ENCODE data around the gene PROSER3. TPM values are rescaled to one million over a fixed set of nuclear protein-coding genes. Genes with fewer than 3 reads are reported as not detected.

The PROSER3 gene
- total RNA-seq, 1 experiment from 2014 or later = 17.5 TPM

- Histone ChIP-seq H3K36me3 (ENCODE audit: insufficient read depth, low read length) (no peaks in the 10 kb centered on the region), H3K4me1 (ENCODE audit: low read length) (no peaks in the 10 kb centered on the region), H3K79me2 (ENCODE audit: low read length) (no peaks in the 10 kb centered on the region), H3K27ac (ENCODE audit: low read length) (no peak overlapping the region), H2AFZ (ENCODE audit: low read length) (no peak overlapping the region), H3K27me3 (ENCODE audit: low read length) (no peaks in the 10 kb centered on the region), H4K20me1 (ENCODE audit: insufficient read depth, low read depth, low read length) (no peaks in the 10 kb centered on the region), H3K9me3 (ENCODE audit: low read length) (no peaks in the 10 kb centered on the region), H3K4me3 (ENCODE audit: low read length) (no peak overlapping the region), H3K9me2 (replicated peaks; ENCODE audit: insufficient read depth, low read length) (no peaks in the 10 kb centered on the region), H3K9ac (ENCODE audit: low read length) (no peak overlapping the region), H3K4me2 (ENCODE audit: low read depth, low read length, poor library complexity, severe bottlenecking) (no peak overlapping the region)
- DNase-seq = no peak
These were observed 47.6 kb downstream of the PROSER3 start for GRCh38 chr19:35805526-35806102.

- Histone ChIP-seq H4K20me1 (ENCODE audit: insufficient read depth, low read depth, low read length) (no peaks in the 10 kb centered on the region), H2AFZ (ENCODE audit: low read length) (no peak overlapping the region), H3K9ac (ENCODE audit: low read length) (no peak overlapping the region), H3K27ac (ENCODE audit: low read length) (no peak overlapping the region), H3K4me3 (ENCODE audit: low read length) (no peak overlapping the region), H3K36me3 (ENCODE audit: insufficient read depth, low read length) (no peaks in the 10 kb centered on the region), H3K27me3 (ENCODE audit: low read length) (no peaks in the 10 kb centered on the region), H3K4me1 (ENCODE audit: low read length) (no peaks in the 10 kb centered on the region), H3K9me2 (replicated peaks; ENCODE audit: insufficient read depth, low read length) (no peaks in the 10 kb centered on the region), H3K9me3 (ENCODE audit: low read length) (no peaks in the 10 kb centered on the region), H3K4me2 (ENCODE audit: low read depth, low read length, poor library complexity, severe bottlenecking) (no peak overlapping the region), H3K79me2 (ENCODE audit: low read length) (no peaks in the 10 kb centered on the region)
- no peak for DNase-seq
These were observed 48.6 kb downstream of the PROSER3 start for GRCh38 chr19:35806597-35806996.

DNA sequence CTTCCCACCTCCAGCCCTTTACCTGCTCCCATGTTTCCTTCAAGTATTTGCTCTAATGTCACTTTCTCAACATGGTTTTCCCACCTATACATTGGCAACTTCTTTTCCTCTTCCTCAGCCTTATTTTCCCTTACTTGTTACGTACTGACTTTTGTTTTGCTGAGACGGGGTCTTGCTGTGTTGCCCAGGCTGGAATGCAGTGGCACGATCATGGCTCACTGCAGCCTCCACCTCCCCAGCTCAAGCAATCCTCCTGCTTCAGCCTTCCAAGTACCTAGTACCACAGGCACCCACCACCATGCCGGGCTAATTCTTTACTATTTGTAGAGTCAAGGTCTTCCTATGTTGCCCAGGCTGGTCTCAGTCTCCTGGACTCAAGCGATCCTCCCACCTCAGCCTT lies 49.7 kb downstream of the PROSER3 start:
- Histone ChIP-seq H3K79me2 (ENCODE audit: low read length) (no peaks in the 10 kb centered on the region), H3K27me3 (ENCODE audit: low read length) (no peaks in the 10 kb centered on the region), H3K9me2 (replicated peaks; ENCODE audit: insufficient read depth, low read length) (no peaks in the 10 kb centered on the region), H3K4me1 (ENCODE audit: low read length) (no peaks in the 10 kb centered on the region), H4K20me1 (ENCODE audit: insufficient read depth, low read depth, low read length) (no peaks in the 10 kb centered on the region), H2AFZ (ENCODE audit: low read length) (no peak overlapping the region), H3K36me3 (ENCODE audit: insufficient read depth, low read length) (no peaks in the 10 kb centered on the region), H3K4me3 (ENCODE audit: low read length) (no peak overlapping the region), H3K27ac (ENCODE audit: low read length) (no peak overlapping the region), H3K4me2 (ENCODE audit: low read depth, low read length, poor library complexity, severe bottlenecking) (no peak overlapping the region), H3K9ac (ENCODE audit: low read length) (no peak overlapping the region), H3K9me3 (ENCODE audit: low read length) (no peaks in the 10 kb centered on the region)
- no peak for DNase-seq

DNA sequence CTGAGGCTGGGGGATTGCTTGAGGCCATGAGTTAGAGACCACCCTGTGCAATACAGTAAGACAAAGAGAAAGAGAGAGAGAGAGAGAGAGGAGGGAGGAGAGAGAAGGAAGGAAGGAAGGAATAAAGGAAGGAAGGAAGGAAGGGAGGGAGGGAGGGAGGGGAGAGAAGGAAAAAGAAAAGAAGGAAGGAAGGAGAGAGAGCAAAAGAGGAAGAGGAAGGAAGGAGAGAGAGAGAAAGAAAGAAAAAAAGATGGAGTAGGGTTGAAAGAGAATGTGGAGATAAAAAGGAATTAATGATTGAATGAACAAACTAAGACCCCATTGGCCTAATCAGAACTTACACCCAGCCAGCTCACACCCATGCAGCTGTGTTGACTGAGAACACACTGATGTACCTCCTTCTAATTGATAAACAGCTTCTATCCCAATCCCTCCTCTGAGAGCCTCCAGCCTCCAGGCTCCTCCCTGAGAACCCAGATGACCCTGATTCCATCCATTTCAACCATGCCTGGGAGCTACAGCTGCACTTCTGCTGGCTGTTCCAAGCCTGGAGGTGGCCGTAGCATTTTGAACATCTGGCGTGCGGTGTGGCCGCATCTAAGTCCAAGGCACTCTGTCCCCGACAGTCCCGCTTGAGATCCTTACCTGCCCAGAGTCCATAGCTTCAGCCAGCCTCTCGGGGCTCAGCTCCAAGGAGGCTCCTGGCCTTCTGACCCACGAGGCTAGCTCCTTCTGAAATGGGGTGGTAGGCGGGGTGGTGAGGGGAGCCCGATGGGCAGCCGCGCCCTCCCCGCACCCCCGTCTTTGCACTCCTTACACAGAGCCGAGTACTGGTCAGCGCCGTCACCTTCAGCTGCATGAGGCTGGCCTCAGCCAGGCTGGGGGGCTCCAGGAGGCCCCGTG lies 53.6 kb downstream of the PROSER3 start:
- no peaks in the 10 kb centered on the region for H3K4me1 ChIP-seq (ENCODE audit: low read length)
- H4K20me1 ChIP-seq (ENCODE audit: insufficient read depth, low read depth, low read length) = no peaks in the 10 kb centered on the region
- H3K27ac ChIP-seq (ENCODE audit: low read length) = no peak overlapping the region
- no peaks in the 10 kb centered on the region for H3K9me2 ChIP-seq (replicated peaks; ENCODE audit: insufficient read depth, low read length)
- no peaks in the 10 kb centered on the region for H3K36me3 ChIP-seq (ENCODE audit: insufficient read depth, low read length)
- no peak overlapping the region for H3K4me2 ChIP-seq (ENCODE audit: low read depth, low read length, poor library complexity, severe bottlenecking)
- H3K4me3 ChIP-seq (ENCODE audit: low read length) = no peak overlapping the region
- no peak for DNase-seq
- no peak overlapping the region for H3K9ac ChIP-seq (ENCODE audit: low read length)
- H2AFZ ChIP-seq (ENCODE audit: low read length) = no peak overlapping the region
- no peaks in the 10 kb centered on the region for H3K27me3 ChIP-seq (ENCODE audit: low read length)
- H3K9me3 ChIP-seq (ENCODE audit: low read length) = no peaks in the 10 kb centered on the region
- no peaks in the 10 kb centered on the region for H3K79me2 ChIP-seq (ENCODE audit: low read length)

DNA sequence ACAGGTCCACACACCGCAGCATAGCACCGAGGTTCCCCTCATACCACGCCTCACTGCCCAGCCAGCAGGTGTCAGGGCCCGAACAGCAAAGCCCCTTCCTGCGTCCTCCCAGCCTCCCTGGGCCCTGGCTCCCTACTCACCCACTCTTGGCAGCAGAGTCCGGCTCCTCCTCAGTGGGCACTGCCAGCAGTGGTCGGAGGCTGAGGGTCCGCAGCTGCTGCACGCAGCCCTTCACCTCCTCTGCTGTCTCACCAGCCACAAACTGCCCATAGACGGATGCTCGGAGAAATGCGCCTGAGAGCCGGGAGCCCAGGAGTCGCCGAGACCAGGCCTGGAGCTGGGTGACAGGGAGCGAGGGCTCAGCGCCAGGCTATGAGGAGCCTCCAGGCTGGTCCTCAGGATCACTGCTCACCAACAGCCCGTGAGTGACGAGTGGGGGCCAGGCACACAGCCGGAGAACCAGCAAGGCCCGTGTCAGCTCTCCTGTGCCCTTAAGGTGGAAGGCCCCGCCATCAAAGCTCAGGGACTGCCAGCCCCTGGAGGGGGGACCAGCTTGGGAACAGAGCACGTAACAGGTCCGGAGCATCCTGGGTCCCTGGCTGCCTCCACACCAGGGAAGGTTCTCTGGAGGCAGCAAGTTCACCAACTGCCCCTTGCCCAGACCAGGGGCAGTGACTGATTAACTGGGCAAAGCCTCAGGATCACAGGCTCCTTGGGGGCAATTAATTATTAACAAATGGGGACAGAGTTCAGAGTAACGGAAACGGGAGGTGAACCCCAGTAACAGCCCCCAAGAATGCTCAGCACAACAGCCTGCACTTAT lies 54.5 kb downstream of the PROSER3 start, which contains the start of gene PRODH2:
TSS of gene PRODH2 (minus strand) at position 626 of the 823 bp plus-strand sequence. CDS start at position 586, 40 bp downstream.
- Histone ChIP-seq H3K9me2 (replicated peaks; ENCODE audit: insufficient read depth, low read length) (no peaks in the 10 kb centered on the region), H3K27ac (ENCODE audit: low read length) (no peak within 1 kb of the TSS), H2AFZ (ENCODE audit: low read length) (no peak within 1 kb of the TSS), H4K20me1 (ENCODE audit: insufficient read depth, low read depth, low read length) (no peaks in the 10 kb centered on the region), H3K9me3 (ENCODE audit: low read length) (no peaks in the 10 kb centered on the region), H3K4me3 (ENCODE audit: low read length) (no peak within 1 kb of the TSS), H3K36me3 (ENCODE audit: insufficient read depth, low read length) (no peaks in the 10 kb centered on the region), H3K9ac (ENCODE audit: low read length) (no peak within 1 kb of the TSS), H3K4me2 (ENCODE audit: low read depth, low read length, poor library complexity, severe bottlenecking) (no peak within 1 kb of the TSS), H3K27me3 (ENCODE audit: low read length) (no peaks in the 10 kb centered on the region), H3K79me2 (ENCODE audit: low read length) (no peaks in the 10 kb centered on the region), H3K4me1 (ENCODE audit: low read length) (no peaks in the 10 kb centered on the region)
- no peak for DNase-seq

DNA sequence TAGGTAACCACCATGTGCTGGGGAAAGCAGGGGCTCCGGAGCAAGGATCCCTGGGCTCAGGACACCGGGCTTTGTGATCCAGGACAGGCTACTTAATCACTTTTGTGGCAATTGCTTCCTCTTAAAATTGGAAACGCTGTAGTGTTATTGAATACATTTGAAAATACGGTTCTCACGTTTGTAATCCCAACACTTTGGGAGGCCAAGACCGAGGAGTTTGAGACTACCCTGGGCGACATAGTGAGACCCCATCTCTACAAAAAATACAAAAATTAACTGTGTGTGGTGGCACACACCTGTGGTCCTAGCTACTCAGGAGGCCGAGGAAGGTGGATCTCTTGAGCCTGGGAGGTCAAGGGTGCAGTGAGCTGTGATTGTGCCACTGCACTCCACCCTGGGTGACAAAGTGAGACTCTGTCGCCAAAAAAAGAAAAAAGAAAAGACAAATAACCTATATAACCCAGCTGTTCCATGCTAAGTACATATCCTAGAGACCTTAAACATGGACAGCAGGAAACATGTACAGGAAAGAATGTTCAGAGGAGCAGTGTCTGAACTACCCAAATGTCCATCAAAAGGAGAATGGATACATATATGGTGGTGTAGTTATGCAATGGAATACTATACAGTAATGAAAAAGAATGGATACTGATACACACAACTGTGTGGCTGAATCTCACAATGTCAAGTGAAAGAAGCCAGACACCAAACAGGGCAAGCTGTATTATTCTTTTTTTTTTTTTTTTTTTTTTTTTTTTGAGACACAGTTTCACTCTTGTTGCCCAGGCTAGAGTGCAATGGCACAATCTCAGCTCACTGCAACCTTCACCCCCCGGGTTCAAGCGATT lies 55.3 kb downstream of the PROSER3 start:
- Histone ChIP-seq H3K4me1 (ENCODE audit: low read length) (no peaks in the 10 kb centered on the region), H2AFZ (ENCODE audit: low read length) (no peak overlapping the region), H4K20me1 (ENCODE audit: insufficient read depth, low read depth, low read length) (no peaks in the 10 kb centered on the region), H3K9me2 (replicated peaks; ENCODE audit: insufficient read depth, low read length) (no peaks in the 10 kb centered on the region), H3K27ac (ENCODE audit: low read length) (no peak overlapping the region), H3K9me3 (ENCODE audit: low read length) (no peaks in the 10 kb centered on the region), H3K79me2 (ENCODE audit: low read length) (no peaks in the 10 kb centered on the region), H3K4me3 (ENCODE audit: low read length) (no peak overlapping the region), H3K36me3 (ENCODE audit: insufficient read depth, low read length) (no peaks in the 10 kb centered on the region), H3K4me2 (ENCODE audit: low read depth, low read length, poor library complexity, severe bottlenecking) (no peak overlapping the region), H3K27me3 (ENCODE audit: low read length) (no peaks in the 10 kb centered on the region), H3K9ac (ENCODE audit: low read length) (no peak overlapping the region)
- no peak for DNase-seq

DNA sequence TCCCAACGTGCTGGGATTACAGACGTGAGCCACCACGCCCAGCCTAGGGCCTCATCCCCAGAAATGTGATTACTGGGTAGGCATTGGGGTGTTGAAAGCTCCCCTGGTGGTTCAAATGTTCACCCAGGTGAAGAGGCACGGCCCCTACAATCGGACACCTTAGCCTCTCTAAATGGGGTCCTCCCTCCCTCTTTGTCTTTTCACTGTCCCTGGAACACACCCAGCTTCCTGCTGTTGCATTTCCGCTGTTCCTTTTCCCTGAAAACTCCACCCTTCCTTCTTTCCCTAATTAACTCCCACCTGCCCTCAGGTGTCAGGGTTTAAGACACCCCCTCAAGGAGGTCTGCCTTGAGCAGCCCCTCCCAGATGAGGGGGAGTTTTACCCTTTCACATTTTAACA lies 58.3 kb downstream of the PROSER3 start:
- no peak overlapping the region for H3K4me3 ChIP-seq (ENCODE audit: low read length)
- H4K20me1 ChIP-seq (ENCODE audit: insufficient read depth, low read depth, low read length) = no peaks in the 10 kb centered on the region
- H3K79me2 ChIP-seq (ENCODE audit: low read length) = no peaks in the 10 kb centered on the region
- no peaks in the 10 kb centered on the region for H3K27me3 ChIP-seq (ENCODE audit: low read length)
- H3K36me3 ChIP-seq (ENCODE audit: insufficient read depth, low read length) = no peaks in the 10 kb centered on the region
- no peaks in the 10 kb centered on the region for H3K9me2 ChIP-seq (replicated peaks; ENCODE audit: insufficient read depth, low read length)
- DNase-seq = no peak
- no peaks in the 10 kb centered on the region for H3K4me1 ChIP-seq (ENCODE audit: low read length)
- no peaks in the 10 kb centered on the region for H3K9me3 ChIP-seq (ENCODE audit: low read length)
- no peak overlapping the region for H3K27ac ChIP-seq (ENCODE audit: low read length)
- no peak overlapping the region for H3K4me2 ChIP-seq (ENCODE audit: low read depth, low read length, poor library complexity, severe bottlenecking)
- H3K9ac ChIP-seq (ENCODE audit: low read length) = no peak overlapping the region
- H2AFZ ChIP-seq (ENCODE audit: low read length) = no peak overlapping the region

All from Karpas-422 (cell line).